GM18907 (cell line): Measurements from ENCODE around the gene WNT7B.

ENCODE experiments used
- ATAC-seq: cut with Tn5 transposase; IDR thresholded peaks from one replicate; pipeline ENCODE4 v1.9.1; 2021; ENCODE audit warnings: mild to moderate bottlenecking, moderate library complexity; ENCODE audit not compliant: unreplicated experiment

Gene WNT7B

GRCh38 chr22:45960477-45961386 lies 16.2 kb downstream of the WNT7B start:
- no peak for ATAC-seq

GRCh38 chr22:45959719-45960476 lies 17.1 kb downstream of the WNT7B start:
- no peak for ATAC-seq

- ATAC-seq, result no peak
These were observed 18.0 kb downstream of the WNT7B start for GRCh38 chr22:45958971-45959370.

GRCh38 chr22:45957826-45958225 lies 19.1 kb downstream of the WNT7B start:
- no peak for ATAC-seq

- no peak for ATAC-seq
These were observed 23.8 kb downstream of the WNT7B start for GRCh38 chr22:45953178-45953577.

GRCh38 chr22:45952553-45952952 lies 24.4 kb downstream of the WNT7B start:
- ATAC-seq, result no peak

- ATAC-seq, result no peak
These were observed 24.8 kb downstream of the WNT7B start for GRCh38 chr22:45952151-45952550.

- no peak for ATAC-seq
These were observed 27.1 kb downstream of the WNT7B start for GRCh38 chr22:45949891-45950290.

- ATAC-seq, result no peak
These were observed 27.6 kb downstream of the WNT7B start for GRCh38 chr22:45949258-45949870.

GRCh38 chr22:45948081-45948648 lies 28.8 kb downstream of the WNT7B start:
- ATAC-seq, result no peak

- no peak for ATAC-seq
These were observed 30.0 kb downstream of the WNT7B start for GRCh38 chr22:45946805-45947600.

GRCh38 chr22:45945621-45946106 lies 31.3 kb downstream of the WNT7B start:
- no peak for ATAC-seq

- ATAC-seq, result no peak
These were observed 34.0 kb downstream of the WNT7B start for GRCh38 chr22:45942787-45943493.

- no peak for ATAC-seq
These were observed 34.6 kb downstream of the WNT7B start for GRCh38 chr22:45942344-45942743.

GRCh38 chr22:45938913-45939312 lies 38.0 kb downstream of the WNT7B start:
- ATAC-seq, result no peak

GRCh38 chr22:45937960-45938359 lies 39.0 kb downstream of the WNT7B start:
- ATAC-seq, result no peak

- ATAC-seq, result no peak
These were observed 41.4 kb downstream of the WNT7B start for GRCh38 chr22:45935573-45935972.

- ATAC-seq, result no peak
These were observed 42.2 kb downstream of the WNT7B start for GRCh38 chr22:45934659-45935341.

GRCh38 chr22:45934168-45934564 lies 42.8 kb downstream of the WNT7B start:
- no peak for ATAC-seq
